Urothelium cell line (cell line): ENCODE data around the gene ANK3.

Source experiments
- DNase-seq: peaks from one replicate; pipeline ENCODE4 v3.0.0; 2011; ENCODE audit warnings: low spot score, mixed read lengths
- FAIRE-seq: peaks from 2 replicates; lab custom pipeline; 2011; peaks lifted over from hg19 to GRCh38; lab: Jason Lieb, UNC

The ANK3 gene

DNA sequence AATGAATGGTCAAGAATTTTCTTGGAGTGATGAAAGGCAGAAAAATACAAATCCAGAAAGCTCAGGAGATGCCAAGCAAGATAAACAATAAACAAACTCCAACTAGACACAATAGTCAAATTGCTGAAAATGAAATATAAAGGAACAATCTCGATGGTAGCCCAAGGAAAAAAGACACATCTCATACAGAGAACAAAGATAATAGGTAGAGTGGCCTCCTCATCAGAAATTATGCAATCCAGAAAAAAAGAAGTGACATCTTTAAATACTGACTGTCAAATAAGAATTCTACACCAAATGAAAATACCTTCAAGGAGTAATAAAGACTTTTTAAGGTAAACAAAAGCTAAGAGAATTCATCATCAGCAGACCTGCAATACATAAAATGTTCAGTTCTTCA, 150.4 kb downstream of the ANK3 start:
- FAIRE-seq (no peak), DNase-seq (no peak)

DNA sequence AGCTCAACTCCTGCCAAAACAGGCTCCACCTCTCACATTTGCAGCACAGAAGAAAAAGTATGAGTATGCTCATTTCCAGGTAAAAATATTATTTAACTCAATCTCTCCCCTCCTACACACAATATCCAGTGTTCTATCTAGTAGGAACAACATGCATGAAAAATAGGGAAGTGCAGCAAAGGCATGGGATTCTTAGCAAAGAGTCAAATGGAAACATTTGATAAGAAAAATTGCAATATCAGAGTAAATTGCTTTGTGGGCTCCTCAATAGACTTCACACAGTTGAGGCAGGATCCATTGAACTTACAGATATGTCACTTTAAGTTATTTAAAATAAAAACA, 150.9 kb downstream of the ANK3 start:
- FAIRE-seq (no peak), DNase-seq (no peak)

DNA sequence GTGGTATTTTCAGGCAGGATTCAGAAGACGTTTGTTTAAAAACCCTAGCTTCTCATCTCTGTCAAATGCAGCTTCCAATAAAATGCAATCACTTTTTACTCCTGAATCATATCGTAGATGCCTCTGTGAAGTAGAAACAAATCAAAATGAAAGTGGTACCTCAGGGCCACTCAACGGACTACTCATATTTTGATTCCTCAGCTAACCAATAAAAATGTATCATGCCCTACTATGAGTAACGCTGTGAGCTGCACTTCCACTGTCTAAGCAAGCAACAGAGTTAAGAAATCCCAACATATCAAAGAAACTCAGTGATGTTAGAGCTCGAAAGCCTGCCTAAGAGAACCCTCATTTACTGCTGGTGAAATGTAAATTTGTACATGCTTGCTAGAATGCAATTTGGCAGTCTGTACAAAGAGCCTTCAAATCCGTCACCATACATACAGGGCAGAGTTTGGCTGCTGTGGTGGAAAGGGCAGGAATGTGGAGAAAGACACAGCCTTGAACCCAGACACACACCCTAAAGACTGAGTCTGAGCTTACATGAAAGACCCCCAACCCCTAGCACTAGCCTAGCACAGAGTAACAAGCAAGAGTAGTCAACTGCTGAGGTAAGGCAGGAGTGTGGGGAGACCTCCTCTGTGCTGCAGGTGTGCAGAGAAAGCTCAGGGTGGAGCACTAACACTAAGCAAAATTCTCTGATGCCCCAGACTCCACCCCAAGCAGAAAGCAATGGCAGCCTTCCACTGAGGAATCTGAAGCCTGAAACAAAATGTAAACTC, 151.5 kb downstream of the ANK3 start:
- DNase-seq = peak; percentile 43
- FAIRE-seq = peak; percentile 77

DNA sequence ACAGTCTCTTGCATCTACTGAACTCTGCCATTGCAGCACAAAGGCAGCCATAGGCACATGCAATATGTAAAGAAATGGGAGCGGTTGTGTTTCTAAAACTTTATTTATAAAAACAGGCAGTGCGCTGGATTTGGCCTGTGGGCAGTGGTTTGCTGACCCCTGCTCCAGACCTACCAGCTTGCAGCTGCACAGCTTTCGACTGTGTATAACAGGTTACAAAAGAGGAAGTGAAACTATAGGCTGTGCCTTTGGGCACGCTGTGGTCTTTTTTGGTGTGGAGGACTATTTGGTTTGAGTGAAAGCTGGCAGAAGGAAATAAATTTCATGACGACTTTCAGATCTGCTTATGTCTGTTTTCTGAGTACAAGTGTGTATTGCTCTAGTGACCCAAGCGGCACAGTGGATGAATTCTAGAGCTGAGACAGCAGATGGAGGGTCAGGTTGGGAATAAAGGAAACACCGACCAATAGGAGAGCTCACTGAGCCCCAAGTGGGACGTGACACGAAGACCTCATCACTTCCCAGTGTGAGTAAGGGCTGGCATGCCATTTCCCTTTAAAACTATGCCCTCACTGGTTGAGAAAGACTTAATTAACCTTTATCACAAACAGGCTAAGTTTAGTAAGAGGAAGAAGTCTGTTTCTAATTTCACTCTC, 152.7 kb downstream of the ANK3 start:
- DNase-seq (peak; percentile 12), FAIRE-seq (no peak)

DNA sequence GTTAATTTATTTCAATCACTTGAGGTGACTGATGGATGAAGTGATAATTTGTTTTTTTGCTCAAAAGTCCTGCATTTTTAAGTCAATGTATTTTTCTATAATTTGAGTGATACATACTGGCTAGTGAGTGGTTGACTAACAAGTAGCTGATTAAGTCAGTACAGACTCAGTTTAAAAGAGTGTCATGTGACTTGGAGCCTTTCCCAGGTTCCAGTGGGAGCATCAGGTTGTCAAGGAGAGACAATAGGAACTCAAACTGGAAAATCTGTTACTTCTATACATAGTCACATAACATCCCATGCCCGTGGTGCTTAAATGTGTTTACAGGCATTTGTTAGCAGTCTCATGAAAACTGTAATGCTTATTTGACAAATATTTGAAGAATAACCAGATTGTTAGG, 154.7 kb downstream of the ANK3 start:
- FAIRE-seq (no peak), DNase-seq (no peak)

DNA sequence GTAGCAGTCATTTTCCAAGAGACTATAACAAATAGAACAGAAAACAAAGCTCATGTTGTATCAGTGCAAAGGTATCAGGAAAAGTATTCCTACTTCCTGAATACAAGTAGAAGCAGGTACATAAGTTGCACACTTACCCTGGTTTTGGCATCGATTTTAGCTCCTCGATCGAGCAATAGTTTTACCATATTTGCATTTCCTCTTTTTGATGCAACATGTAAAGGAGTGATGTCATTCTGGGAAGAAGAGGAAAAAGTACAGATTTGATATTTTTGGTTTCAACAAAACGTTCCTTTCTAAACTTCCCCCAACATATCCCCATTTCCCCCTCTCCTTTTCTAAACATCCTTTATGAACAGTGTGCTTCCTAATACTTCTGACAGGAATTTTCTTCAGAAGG, 155.1 kb downstream of the ANK3 start:
- FAIRE-seq = no peak
- DNase-seq = no peak

DNA sequence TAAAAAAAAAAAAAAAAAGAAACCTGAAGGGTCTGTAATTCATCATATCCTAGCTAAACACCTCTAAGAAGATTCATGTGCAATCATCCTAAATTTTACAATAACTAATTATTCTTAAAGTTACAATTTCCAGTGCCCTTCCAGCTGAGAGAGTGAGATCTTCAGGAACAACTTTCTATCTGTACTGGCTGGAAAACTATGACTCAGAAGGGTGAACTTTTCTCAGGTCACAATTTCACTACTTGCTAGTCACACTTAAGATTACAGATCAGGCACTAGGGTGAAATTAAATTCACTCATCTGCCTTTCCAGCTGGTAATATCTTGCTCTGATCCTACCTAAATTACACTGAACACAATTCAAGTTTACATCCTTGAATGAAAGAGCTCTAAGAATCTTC, 158.8 kb downstream of the ANK3 start:
- FAIRE-seq (no peak), DNase-seq (no peak)

DNA sequence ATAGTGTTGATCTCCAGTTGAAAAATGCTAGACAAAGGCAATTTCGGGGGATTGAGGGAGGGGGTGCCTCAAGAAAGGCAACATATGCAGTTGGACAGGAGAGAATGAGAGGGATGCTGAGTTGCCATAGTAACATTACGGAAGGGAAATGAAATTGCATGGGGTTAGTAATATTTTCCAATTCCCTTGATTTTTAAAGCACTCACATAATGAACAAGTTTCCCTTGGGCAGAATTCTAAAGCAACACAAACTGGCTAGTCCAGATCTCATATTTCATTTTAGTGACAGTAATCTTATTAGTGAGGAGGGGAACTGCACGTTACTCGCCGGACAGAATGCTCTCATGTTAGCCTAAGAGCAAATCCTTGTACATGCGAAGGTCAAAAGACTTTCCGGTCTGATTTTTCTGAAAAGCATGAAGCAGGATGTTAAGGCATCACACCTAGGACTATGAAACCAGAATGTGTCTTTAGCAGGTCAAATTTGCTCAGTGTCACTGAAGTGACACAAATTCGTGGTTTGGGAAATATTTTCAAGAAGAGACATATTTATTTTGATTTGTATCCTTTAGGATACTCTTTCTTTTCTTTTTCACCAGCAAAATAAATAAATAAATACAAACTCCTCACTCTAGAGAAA, 165.5 kb downstream of the ANK3 start:
- DNase-seq (no peak), FAIRE-seq (no peak)

DNA sequence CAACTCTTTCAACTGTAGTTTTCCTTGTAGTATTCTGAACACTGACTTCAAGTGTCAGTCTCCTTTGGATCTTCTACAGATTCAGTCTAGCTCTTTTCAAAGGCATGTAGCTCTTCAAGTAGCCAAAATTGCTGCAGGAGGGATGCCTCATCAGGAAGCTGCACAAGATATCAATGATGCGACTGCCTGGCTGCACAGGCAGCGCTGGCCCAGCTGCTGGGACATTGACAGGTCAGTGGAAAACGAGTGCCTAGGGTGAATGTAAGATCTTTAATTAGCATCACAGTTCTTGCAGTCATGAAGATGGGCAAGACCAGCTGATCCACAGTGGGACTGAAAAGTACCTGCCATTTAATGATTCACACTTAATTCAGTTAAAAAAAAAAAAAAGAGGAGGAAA, 167.6 kb downstream of the ANK3 start:
- no peak for DNase-seq
- FAIRE-seq = no peak

DNA sequence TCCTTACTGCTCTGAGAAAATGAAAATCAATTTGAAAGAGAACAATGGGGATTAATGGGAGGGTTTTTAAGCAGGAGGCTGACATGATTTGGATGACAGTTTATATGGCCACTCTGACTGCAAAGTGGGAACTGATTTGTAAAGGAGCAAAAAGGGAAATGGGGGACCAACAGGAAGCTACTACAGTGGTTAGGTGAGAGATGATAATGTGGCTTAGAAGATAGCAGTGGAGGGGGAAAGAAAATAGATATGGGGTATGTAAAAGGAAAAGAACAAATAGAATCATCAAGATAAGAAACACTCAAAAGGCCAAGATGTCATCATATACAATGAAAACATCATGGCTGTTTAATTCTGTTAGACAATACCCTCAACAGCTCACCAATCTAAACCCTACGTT, 177.5 kb downstream of the ANK3 start:
- no peak for DNase-seq
- no peak for FAIRE-seq

DNA sequence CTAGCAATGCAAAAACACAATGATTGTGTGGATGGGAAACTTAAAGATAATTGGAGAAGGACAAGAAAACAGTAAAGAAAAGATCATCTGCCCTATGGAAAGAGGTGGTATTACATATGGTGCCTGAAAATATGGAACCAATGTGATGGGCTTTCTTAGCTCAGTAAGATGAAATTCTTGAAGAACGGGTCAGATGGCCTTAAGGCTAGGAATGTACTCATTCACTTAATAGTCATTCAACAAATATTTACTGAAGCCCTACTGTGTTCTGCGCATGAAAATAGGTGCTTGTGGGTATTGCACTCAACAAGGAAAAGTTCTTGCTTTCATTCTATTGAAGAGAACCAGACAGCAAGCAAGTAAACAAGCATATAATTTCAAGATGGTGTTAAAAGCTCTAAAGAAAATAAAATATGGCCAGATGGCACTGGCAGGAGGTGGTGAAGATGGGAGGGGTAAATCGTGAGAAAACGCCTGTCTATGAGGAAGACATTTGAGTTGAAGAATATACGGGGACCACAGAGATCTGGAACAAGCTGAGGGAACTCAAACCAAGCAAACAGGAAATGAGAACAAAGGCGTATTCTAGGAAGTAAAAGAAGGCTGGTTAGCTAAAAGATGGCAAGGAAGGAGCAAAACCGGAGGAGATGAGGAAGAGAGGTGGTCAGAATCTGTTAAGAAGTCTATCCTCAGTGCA, 179.7 kb downstream of the ANK3 start:
- DNase-seq (no peak), FAIRE-seq (no peak)

DNA sequence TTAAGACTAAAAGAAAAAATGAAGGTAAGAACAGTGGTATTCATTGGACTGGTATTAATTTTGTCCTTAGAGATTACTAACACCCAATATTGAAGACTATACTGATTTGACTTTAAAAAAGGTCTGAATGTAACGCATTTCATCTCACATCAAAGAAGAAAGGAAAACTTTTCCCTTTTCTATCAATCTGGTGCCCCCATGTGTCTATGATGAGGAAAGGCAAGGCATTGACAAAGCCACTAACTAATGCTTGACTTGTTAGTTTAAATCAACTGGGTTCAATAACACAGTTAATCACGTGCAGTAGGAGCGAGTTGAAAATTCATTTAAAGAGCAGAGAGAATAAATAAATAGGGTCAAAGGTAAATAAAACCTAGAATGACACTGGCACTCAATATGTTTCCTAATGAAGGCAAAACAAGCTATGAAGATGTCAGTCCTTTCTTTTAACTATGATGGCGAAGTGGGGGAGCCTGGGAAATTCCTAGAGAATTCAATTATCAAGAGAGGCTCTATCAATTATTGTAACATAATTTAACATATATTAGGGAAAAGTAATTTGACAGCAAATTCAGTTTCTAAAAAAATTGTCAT, 180.9 kb downstream of the ANK3 start:
- no peak for FAIRE-seq

DNA sequence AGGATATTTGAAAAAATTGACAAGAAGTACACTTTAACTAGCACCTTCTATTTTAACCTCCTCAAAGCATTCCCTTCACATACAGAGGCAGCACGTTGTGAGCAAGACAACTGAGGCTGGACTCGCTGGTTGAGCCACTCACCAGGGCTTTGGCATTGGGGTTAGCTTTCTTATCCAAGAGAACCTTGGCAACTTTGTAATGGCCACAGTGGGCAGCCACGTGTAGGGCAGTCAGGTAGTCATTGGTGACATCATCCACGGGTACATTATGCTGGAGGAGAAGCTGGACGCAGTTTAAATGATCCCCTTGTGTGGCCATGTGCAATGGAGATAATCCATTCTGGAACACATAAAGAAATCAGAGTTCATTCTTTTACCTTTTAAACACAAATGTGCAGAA, 181.8 kb downstream of the ANK3 start:
- DNase-seq (no peak), FAIRE-seq (peak; percentile 68)

More for the DNA sequence above, 180.9 kb downstream of the ANK3 start:
- peak; percentile 37 for DNase-seq

DNA sequence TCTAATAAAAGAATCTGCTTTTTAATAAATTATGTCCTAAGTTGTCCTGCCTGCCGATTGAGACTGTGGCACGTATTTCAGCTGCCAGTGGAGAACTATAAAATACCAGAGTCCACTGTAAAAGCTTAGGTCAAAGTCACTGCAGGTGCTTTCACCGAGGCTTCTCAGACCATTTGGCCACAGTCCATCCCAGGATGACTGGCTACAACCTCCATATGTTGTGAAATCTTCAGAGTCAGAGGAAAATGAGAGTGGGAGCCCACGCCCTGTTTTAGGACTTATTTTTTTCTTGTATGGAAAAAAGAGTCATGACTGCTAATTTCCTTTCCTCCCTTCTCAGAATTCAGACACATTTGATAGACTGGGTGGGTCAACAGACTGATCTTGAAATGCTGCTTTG, 182.9 kb downstream of the ANK3 start:
- FAIRE-seq (no peak), DNase-seq (no peak)

DNA sequence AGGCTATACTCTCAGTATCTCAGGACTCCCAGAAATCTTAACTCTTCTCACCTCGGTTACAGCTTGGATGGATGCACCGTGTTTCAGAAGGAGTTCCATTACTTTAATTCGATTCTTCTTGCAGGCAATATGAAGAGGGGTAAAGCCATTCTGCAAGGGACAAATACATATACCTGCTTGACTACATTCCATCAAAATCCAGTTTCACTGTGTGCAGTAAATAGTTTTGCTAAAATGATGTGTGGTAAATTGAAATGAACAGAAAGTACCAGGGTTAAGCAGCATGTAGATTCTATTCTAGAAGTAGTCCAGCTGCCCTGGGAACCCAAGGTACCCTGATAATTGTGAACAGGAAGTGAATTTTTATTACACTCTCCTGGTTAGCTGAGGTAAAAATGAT, 183.9 kb downstream of the ANK3 start:
- no peak for FAIRE-seq

DNA sequence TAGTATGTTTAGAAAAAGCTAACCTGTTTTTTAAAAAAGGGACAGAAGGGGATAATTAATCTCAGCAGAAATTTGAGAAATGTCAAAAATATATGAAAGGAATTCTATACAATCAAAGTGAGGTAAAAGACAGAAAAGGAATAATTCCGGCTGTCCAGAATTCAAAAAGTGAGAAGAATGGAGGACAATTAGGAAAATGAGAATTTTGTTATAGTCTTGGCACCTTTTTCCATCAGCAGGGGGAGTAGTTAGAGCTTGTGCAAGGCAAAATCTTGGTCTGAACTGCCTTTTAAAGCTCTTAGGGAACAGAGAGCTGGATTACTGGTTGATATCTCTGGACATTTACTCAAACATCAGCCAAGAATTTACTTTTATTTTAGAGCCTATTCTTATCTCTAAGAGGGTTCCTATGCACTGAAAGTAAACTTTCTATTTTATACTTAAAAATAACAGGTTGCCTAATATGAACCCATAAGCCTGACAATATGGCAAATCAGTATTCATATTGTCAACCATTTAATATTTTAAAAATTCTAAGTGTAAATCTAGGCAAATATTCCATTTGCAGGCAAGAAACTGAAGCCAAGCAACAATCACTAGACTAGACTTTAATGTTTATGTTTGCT, 185.6 kb downstream of the ANK3 start:
- FAIRE-seq (no peak), DNase-seq (peak; percentile 30)

More for the DNA sequence above, 183.9 kb downstream of the ANK3 start:
- DNase-seq = no peak

DNA sequence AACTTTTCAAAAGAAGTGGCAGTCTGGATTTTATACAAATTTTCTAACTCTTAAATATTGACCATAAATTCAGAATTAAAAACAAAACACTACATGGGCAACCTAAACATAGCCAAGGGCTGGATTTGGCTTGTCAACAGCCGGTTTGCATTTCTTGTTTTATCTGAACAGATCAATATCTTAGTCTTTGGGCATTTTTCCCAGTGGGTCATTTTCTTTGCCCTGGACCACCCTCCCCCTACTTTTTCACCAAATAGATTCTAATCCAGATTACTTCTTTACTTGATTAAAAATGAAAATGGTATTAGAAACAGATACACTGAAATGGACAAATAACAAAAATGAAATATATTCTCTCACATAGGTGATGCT, 189.0 kb downstream of the ANK3 start:
- DNase-seq (no peak), FAIRE-seq (no peak)

DNA sequence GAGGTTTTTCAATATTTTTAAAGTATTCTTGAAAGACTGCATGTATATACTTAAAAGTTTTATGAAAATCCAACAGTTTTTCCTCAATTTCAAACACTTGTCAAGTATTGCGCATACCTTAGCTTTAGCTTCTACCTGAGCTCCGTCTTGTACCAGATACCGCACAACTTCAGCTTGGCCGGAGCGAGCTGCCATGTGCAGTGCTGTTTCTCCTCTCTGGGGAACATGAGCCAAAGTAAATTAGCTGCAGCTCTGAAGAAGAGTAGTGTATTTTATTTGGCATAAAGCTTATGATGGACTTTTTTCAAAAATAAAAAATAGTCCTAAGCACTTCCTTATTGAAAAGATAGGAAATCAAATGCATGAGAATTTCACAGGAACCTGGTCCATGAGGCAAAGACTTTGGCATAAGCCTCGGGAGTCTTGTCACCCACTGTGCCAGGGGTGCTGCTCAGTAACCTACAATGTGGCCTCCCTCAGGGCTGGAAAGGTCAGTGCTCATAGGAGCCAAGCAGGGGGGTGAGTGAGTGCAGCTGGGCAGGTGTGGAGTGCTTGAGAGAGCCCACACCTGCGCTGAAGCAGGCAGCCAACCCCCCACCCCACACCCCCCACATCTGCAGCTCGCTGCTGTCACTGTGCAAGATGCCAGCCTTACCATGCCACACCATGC, 189.5 kb downstream of the ANK3 start:
- no peak for DNase-seq
- no peak for FAIRE-seq

DNA sequence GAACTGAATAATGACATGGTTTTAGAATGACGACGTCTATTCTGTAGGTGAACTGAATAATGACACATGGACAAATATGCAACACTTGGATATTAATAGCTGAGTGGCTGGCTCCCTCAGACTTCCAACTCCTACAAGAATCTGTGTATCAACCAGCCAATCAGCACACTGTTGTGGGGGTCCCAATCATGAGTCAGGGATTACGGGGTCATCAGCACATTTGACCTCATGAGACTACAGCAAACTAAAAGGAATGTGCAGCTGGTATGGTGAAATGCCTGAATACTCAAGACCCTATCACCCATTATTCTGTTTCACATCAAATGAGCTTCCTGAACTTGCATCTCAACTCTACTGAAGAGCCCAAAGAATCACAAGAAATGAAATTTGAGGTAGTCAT, 192.5 kb downstream of the ANK3 start:
- DNase-seq (no peak), FAIRE-seq (no peak)

DNA sequence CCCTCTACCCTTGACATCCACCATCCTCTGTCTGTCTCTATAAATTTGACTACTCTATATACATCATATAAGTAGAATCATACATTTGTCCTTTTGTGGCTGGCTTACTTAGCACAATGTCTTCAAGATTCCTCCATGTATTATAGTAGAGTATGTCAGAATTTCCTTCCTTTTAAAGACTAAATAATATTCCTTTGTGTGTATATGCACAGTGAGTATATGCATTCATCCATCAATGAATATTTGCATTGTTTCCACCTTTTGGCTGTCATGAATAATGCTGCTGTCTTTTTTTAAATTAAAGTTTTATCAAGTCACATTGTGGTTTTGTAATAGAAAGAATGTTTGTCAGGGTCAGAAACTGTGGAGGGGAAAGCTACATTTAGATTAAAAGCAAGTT, 195.3 kb downstream of the ANK3 start:
- DNase-seq (no peak), FAIRE-seq (no peak)
